Neuronal stem cell (in vitro differentiated cells): ENCODE results near the gene SOCS1.
A peak's percentile ranks its signal among the peaks of the same experiment; 100 is the strongest.

Experiments
- DNase-seq: peaks from one replicate; pipeline ENCODE4 v3.0.0-alpha.2; 2013; ENCODE audit warnings: low spot score
- H2AFZ ChIP-seq: one replicate; pipeline ENCODE4 v1.6.1; 2013; ENCODE audit warnings: mild to moderate bottlenecking, low read length, inconsistent platforms
- H2AK5ac ChIP-seq: 2 replicates; pipeline ENCODE4 v1.6.1; 2013; ENCODE audit warnings: low read depth, mild to moderate bottlenecking, inconsistent platforms, low read length, moderate library complexity, mixed read lengths
- H2BK120ac ChIP-seq: 2 replicates; pipeline ENCODE4 v1.6.1; 2013; ENCODE audit warnings: low read depth, mild to moderate bottlenecking, inconsistent platforms, low read length, moderate library complexity, mixed read lengths
- H2BK12ac ChIP-seq: one replicate; pipeline ENCODE4 v1.6.1; 2013; ENCODE audit warnings: low read length, inconsistent platforms
- H2BK15ac ChIP-seq: 2 replicates; pipeline ENCODE4 v1.6.1; 2013; ENCODE audit warnings: mild to moderate bottlenecking, low read length, inconsistent platforms, mixed read lengths
- H2BK5ac ChIP-seq: one replicate; pipeline ENCODE4 v1.6.1; 2013; ENCODE audit warnings: inconsistent platforms, mild to moderate bottlenecking, low read length, moderate library complexity
- H3K14ac ChIP-seq: one replicate; pipeline ENCODE4 v1.6.1; 2013; ENCODE audit warnings: low read length, inconsistent platforms
- H3K18ac ChIP-seq: 2 replicates; pipeline ENCODE4 v1.6.1; 2013; ENCODE audit warnings: low read length, inconsistent platforms
- H3K23ac ChIP-seq: 2 replicates; pipeline ENCODE4 v1.6.1; 2013; ENCODE audit warnings: low read depth, mild to moderate bottlenecking, mixed read lengths, low read length, inconsistent platforms; ENCODE audit not compliant: poor library complexity
- H3K27ac ChIP-seq: replicated peaks from 3 replicates; pipeline ENCODE4 v1.5.1; 2013; ENCODE audit warnings: low read length, inconsistent platforms
- H3K27me3 ChIP-seq, 3 experiments: 2 replicates each; pipeline ENCODE4 v1.6.1; 2013; ENCODE audit warnings: low read length in 3 of 3, mild to moderate bottlenecking in 2 of 3, inconsistent platforms in 1 of 3, low read depth in 1 of 3, mixed read lengths in 1 of 3, moderate library complexity in 1 of 3; ENCODE audit not compliant: control insufficient read depth in 3 of 3, insufficient read depth in 3 of 3
- H3K36me3 ChIP-seq, 2 donors: replicated peaks in 1 of 2; 2 replicates each; pipeline ENCODE4 v1.6.1; 2013; ENCODE audit warnings: low read length in 2 of 2; ENCODE audit not compliant: control insufficient read depth in 2 of 2, insufficient read depth in 2 of 2
- H3K4ac ChIP-seq: 2 replicates; pipeline ENCODE4 v1.6.1; 2013; ENCODE audit warnings: inconsistent platforms, mild to moderate bottlenecking, low read length, moderate library complexity
- H3K4me1 ChIP-seq, 2 donors: 1 replicate in 1 of 2; 2 replicates in 1 of 2; pipeline ENCODE4 v1.6.1; 2013; ENCODE audit warnings: low read length in 2 of 2, low read depth in 1 of 2; ENCODE audit not compliant: control insufficient read depth in 2 of 2, insufficient read depth in 1 of 2
- H3K4me2 ChIP-seq: one replicate; pipeline ENCODE4 v1.6.1; 2013; ENCODE audit warnings: mild to moderate bottlenecking, low read length, inconsistent platforms; ENCODE audit not compliant: insufficient read depth, poor library complexity, severe bottlenecking
- H3K4me3 ChIP-seq, 2 donors: 2 replicates each; pipeline ENCODE4 v1.5.1; 2013; ENCODE audit warnings: low read length in 2 of 2, mild to moderate bottlenecking in 2 of 2, inconsistent platforms in 1 of 2, moderate library complexity in 1 of 2
- H3K79me1 ChIP-seq: one replicate; pipeline ENCODE4 v1.6.1; 2013; ENCODE audit warnings: low read depth, mild to moderate bottlenecking, inconsistent platforms, low read length, moderate library complexity
- H3K9ac ChIP-seq: one replicate; pipeline ENCODE4 v1.6.1; 2013; ENCODE audit warnings: mild to moderate bottlenecking, low read depth, low read length, inconsistent platforms; ENCODE audit not compliant: poor library complexity
- H3K9me3 ChIP-seq, 2 donors: replicated peaks in 1 of 2; 2 replicates each; pipeline versions ENCODE3 to v1.6.1; 2013; ENCODE audit warnings: low read length in 2 of 2, mild to moderate bottlenecking in 2 of 2, inconsistent platforms in 1 of 2, low read depth in 1 of 2, mixed read lengths in 1 of 2, moderate library complexity in 1 of 2; ENCODE audit not compliant: control insufficient read depth in 2 of 2, insufficient read depth in 1 of 2
- H4K8ac ChIP-seq: one replicate; pipeline ENCODE4 v1.6.1; 2013; ENCODE audit warnings: low read depth, mild to moderate bottlenecking, inconsistent platforms, low read length, moderate library complexity
- H4K91ac ChIP-seq: one replicate; pipeline ENCODE4 v1.6.1; 2013; ENCODE audit warnings: low read length, low read depth, mild to moderate bottlenecking, inconsistent platforms; ENCODE audit not compliant: poor library complexity
- WGBS, 2 donors: extraction: QIAGEN DNeasy Blood & Tissue Kit; methylation state at CpG; one replicate each; pipeline ENCODE4 v1.1.7; 2013; ENCODE audit warnings: missing lambda C conversion rate in 2 of 2, mixed read lengths in 1 of 2; ENCODE audit not compliant: insufficient read length in 2 of 2, insufficient replicate concordance in 1 of 2; ENCODE audit errors: extremely low coverage in 2 of 2; 5-methylcytosine and 5-hydroxymethylcytosine counted together

Gene SOCS1

GRCh38 chr16:11280616-11281522, 24.9 kb upstream of the SOCS1 start, which contains the start of gene PRM1:
Gene PRM1 (minus strand): TSS chr16:11281330. CDS start chr16:11281238, 92 bp downstream.
- no peak within 1 kb of the TSS for H3K9ac ChIP-seq
- H2BK15ac ChIP-seq, result no peak within 1 kb of the TSS
- no peaks in the 10 kb centered on the region for H3K9me3 ChIP-seq
- no peak within 1 kb of the TSS for H3K14ac ChIP-seq
- no peak within 1 kb of the TSS for H4K91ac ChIP-seq
- H2BK120ac ChIP-seq, result no peak within 1 kb of the TSS
- H3K4me1 ChIP-seq, result peaks cover 3 to 7% of the 10 kb centered on the region in 2 donors
- H3K36me3 ChIP-seq, result no peaks in the 10 kb centered on the region
- H3K4me2 ChIP-seq, result no peak within 1 kb of the TSS
- no peak within 1 kb of the TSS for H4K8ac ChIP-seq
- no peaks in the 10 kb centered on the region for H3K79me1 ChIP-seq
- no peak within 1 kb of the TSS for H2AFZ ChIP-seq
- no peak within 1 kb of the TSS for H3K18ac ChIP-seq
- H2BK5ac ChIP-seq, result no peak within 1 kb of the TSS
- no peaks in the 10 kb centered on the region for H3K27me3 ChIP-seq
- no peak for DNase-seq
- H3K27ac ChIP-seq, result no peak within 1 kb of the TSS
- no peak within 1 kb of the TSS for H3K4me3 ChIP-seq
- WGBS, 2 donors, result no CpG with 5 or more reads among the region's 25 CpGs
- H2BK12ac ChIP-seq, result no peak within 1 kb of the TSS
- peak within 1 kb of the TSS; percentile 3 for H3K23ac ChIP-seq
- no peak within 1 kb of the TSS for H2AK5ac ChIP-seq
- H3K4ac ChIP-seq, result no peak within 1 kb of the TSS

GRCh38 chr16:11278681-11279628, 23.0 kb upstream of the SOCS1 start:
- peak overlapping the region; percentile 18 for H3K18ac ChIP-seq
- H2AFZ ChIP-seq, result no peak overlapping the region
- no peaks in the 10 kb centered on the region for H3K79me1 ChIP-seq
- no peak overlapping the region for H2BK5ac ChIP-seq
- H4K91ac ChIP-seq, result no peak overlapping the region
- H2AK5ac ChIP-seq, result no peak overlapping the region
- H3K4me1 ChIP-seq, result peaks cover 5% of the 10 kb centered on the region in 2 donors
- no peak overlapping the region for H2BK15ac ChIP-seq
- H2BK120ac ChIP-seq, result no peak overlapping the region
- H3K9ac ChIP-seq, result no peak overlapping the region
- no peaks in the 10 kb centered on the region for H3K9me3 ChIP-seq
- no peak overlapping the region for H2BK12ac ChIP-seq
- no peak overlapping the region for H3K4me3 ChIP-seq
- DNase-seq, result no peak
- no peak overlapping the region for H3K14ac ChIP-seq
- H3K36me3 ChIP-seq, result no peaks in the 10 kb centered on the region
- no CpG with 5 or more reads among the region's 7 CpGs for WGBS, 2 donors
- no peak overlapping the region for H3K4me2 ChIP-seq
- no peaks in the 10 kb centered on the region for H3K27me3 ChIP-seq
- no peak overlapping the region for H4K8ac ChIP-seq
- no peak overlapping the region for H3K4ac ChIP-seq
- peak overlapping the region; percentile 40 for H3K23ac ChIP-seq
- no peak overlapping the region for H3K27ac ChIP-seq

GRCh38 chr16:11277607-11278337, 21.8 kb upstream of the SOCS1 start:
- no peak for DNase-seq
- no CpG with 5 or more reads among the region's 12 CpGs for WGBS, 2 donors

More at GRCh38 chr16:11277607-11278337, 21.8 kb upstream of the SOCS1 start:
- Histone ChIP-seq H2AK5ac (peak overlapping the region; percentile 11), H3K27ac (no peak overlapping the region), H3K4ac (no peak overlapping the region), H3K79me1 (no peaks in the 10 kb centered on the region), H2BK12ac (no peak overlapping the region), H3K4me1 (peaks cover 6 to 10% of the 10 kb centered on the region in 2 donors), H2AFZ (no peak overlapping the region), H3K27me3 (no peaks in the 10 kb centered on the region), H2BK120ac (no peak overlapping the region), H4K91ac (no peak overlapping the region), H3K23ac (no peak overlapping the region), H3K4me3 (no peak overlapping the region), H4K8ac (no peak overlapping the region), H3K9ac (no peak overlapping the region), H2BK15ac (no peak overlapping the region), H2BK5ac (no peak overlapping the region), H3K14ac (no peak overlapping the region), H3K9me3 (no peaks in the 10 kb centered on the region), H3K18ac (no peak overlapping the region), H3K36me3 (no peaks in the 10 kb centered on the region), H3K4me2 (no peak overlapping the region)
